HG03354 (cell line): ENCODE data around the gene CCL3.
"Not testable (repeated sequence)": the region's sequence is repeated elsewhere in the genome, so short reads cannot be mapped to it uniquely, and the experiment has no call there.

Source experiments
- ATAC-seq: cut with Tn5 transposase; IDR thresholded peaks from one replicate; pipeline ENCODE4 v1.9.1; 2021; ENCODE audit warnings: mild to moderate bottlenecking; ENCODE audit not compliant: unreplicated experiment, poor library complexity, severe bottlenecking

CCL3 gene

GRCh38 chr17:36088670-36089338 is 1.1 kb downstream of the CCL3 start:
- ATAC-seq = no peak

GRCh38 chr17:36087897-36088572 is 1.9 kb downstream of the CCL3 start:
- ATAC-seq = not testable (repeated sequence)

- ATAC-seq = not testable (repeated sequence)
Observed at GRCh38 chr17:36087471-36087870, 2.5 kb downstream of the CCL3 start.

- no peak for ATAC-seq
Observed at GRCh38 chr17:36086791-36087190, 3.2 kb downstream of the CCL3 start.

- ATAC-seq = no peak
Observed at GRCh38 chr17:36085765-36086164, 4.2 kb downstream of the CCL3 start.

GRCh38 chr17:36083691-36084090 is 6.3 kb downstream of the CCL3 start:
- not testable (repeated sequence) for ATAC-seq

- peak; percentile 70 for ATAC-seq
Observed at GRCh38 chr17:36082482-36083120, 7.3 kb downstream of the CCL3 start.

- peak; percentile 25 for ATAC-seq
Observed at GRCh38 chr17:36081681-36082471, 8.1 kb downstream of the CCL3 start.

- no peak for ATAC-seq
Observed at GRCh38 chr17:36074365-36074764, 15.6 kb downstream of the CCL3 start.

GRCh38 chr17:36072431-36073121 is 17.4 kb downstream of the CCL3 start:
- peak; percentile 47 for ATAC-seq

- ATAC-seq = no peak
Observed at GRCh38 chr17:36071751-36072150, 18.2 kb downstream of the CCL3 start.

GRCh38 chr17:36070427-36070826 is 19.5 kb downstream of the CCL3 start:
- ATAC-seq = no peak

- ATAC-seq = no peak
Observed at GRCh38 chr17:36069136-36069535, 20.8 kb downstream of the CCL3 start.

- no peak for ATAC-seq
Observed at GRCh38 chr17:36068524-36068923, 21.4 kb downstream of the CCL3 start.

GRCh38 chr17:36066365-36066985 is 23.5 kb downstream of the CCL3 start:
- no peak for ATAC-seq

GRCh38 chr17:36063786-36064541 is 26.0 kb downstream of the CCL3 start, which contains the start of gene CCL18:
CCL18 (plus strand) TSS chr17:36064272; CDS start chr17:36064343, 71 bp downstream.
- no peak for ATAC-seq

GRCh38 chr17:36060816-36061215 is 29.1 kb downstream of the CCL3 start:
- no peak for ATAC-seq

- ATAC-seq = no peak
Observed at GRCh38 chr17:36059406-36059805, 30.5 kb downstream of the CCL3 start.
